Stimulated activated memory B cell treated with anti-CD40 and anti-IgM and Interleukin-4, amounts not matched to agents 10 μg/mL and 1 μg/mL and 100 μg/mL, for 72 hours (primary cell): Measurements from ENCODE around the gene FGFR2.
"Not testable (repeated sequence)": the region's sequence is repeated elsewhere in the genome, so short reads cannot be mapped to it uniquely, and the experiment has no call there.

Source experiments
- ATAC-seq: fragments of 150-1000 bp; cut with Tn5 transposase; 2 replicates; pipeline ENCODE4 v1.10.0; 2021
- H3K27ac Mint-ChIP-seq: one replicate; pipeline ENCODE4 v1.8.0; 2022; ENCODE audit warnings: mild to moderate bottlenecking, mixed read lengths
- H3K27me3 Mint-ChIP-seq: one replicate; pipeline ENCODE4 v1.8.0; 2022; ENCODE audit warnings: mixed read lengths
- H3K36me3 Mint-ChIP-seq: one replicate; pipeline ENCODE4 v1.8.0; 2022; ENCODE audit warnings: mixed read lengths
- H3K4me1 Mint-ChIP-seq: one replicate; pipeline ENCODE4 v1.8.0; 2022; ENCODE audit warnings: mixed read lengths
- H3K4me3 Mint-ChIP-seq: one replicate; pipeline ENCODE4 v1.8.0; 2022; ENCODE audit warnings: mild to moderate bottlenecking, moderate library complexity, mixed read lengths
- H3K9me3 Mint-ChIP-seq: one replicate; pipeline ENCODE4 v1.8.0; 2022; ENCODE audit warnings: mixed read lengths

The FGFR2 gene

GRCh38 chr10:121556918-121557573 lies 41.2 kb downstream of the FGFR2 start:
- Mint-ChIP-seq H3K27me3 (no peaks in the 10 kb centered on the region), H3K4me1 (no peaks in the 10 kb centered on the region), H3K36me3 (no peaks in the 10 kb centered on the region), H3K4me3 (no peak overlapping the region), H3K9me3 (no peaks in the 10 kb centered on the region), H3K27ac (no peak overlapping the region)
- ATAC-seq: no peak

GRCh38 chr10:121556455-121556854 lies 41.8 kb downstream of the FGFR2 start:
- Mint-ChIP-seq H3K27ac (no peak overlapping the region), H3K4me3 (no peak overlapping the region), H3K36me3 (no peaks in the 10 kb centered on the region), H3K9me3 (no peaks in the 10 kb centered on the region), H3K4me1 (no peaks in the 10 kb centered on the region), H3K27me3 (no peaks in the 10 kb centered on the region)
- no peak for ATAC-seq

- not testable (repeated sequence) for H3K4me3 Mint-ChIP-seq, H3K27me3 Mint-ChIP-seq, H3K4me1 Mint-ChIP-seq, ATAC-seq, H3K36me3 Mint-ChIP-seq, H3K9me3 Mint-ChIP-seq, H3K27ac Mint-ChIP-seq
Measured at GRCh38 chr10:121554916-121555315, 43.3 kb downstream of the FGFR2 start.

GRCh38 chr10:121553511-121554264 lies 44.6 kb downstream of the FGFR2 start:
- Mint-ChIP-seq H3K27ac (no peak overlapping the region), H3K9me3 (peaks cover 8% of the 10 kb centered on the region), H3K4me1 (no peaks in the 10 kb centered on the region), H3K27me3 (no peaks in the 10 kb centered on the region), H3K4me3 (no peak overlapping the region), H3K36me3 (no peaks in the 10 kb centered on the region)
- ATAC-seq: no peak

GRCh38 chr10:121552746-121553145 lies 45.5 kb downstream of the FGFR2 start:
- Mint-ChIP-seq H3K36me3 (no peaks in the 10 kb centered on the region), H3K4me1 (no peaks in the 10 kb centered on the region), H3K9me3 (peaks cover 8% of the 10 kb centered on the region), H3K27ac (no peak overlapping the region), H3K4me3 (no peak overlapping the region), H3K27me3 (no peaks in the 10 kb centered on the region)
- no peak for ATAC-seq

GRCh38 chr10:121551210-121551885 lies 46.9 kb downstream of the FGFR2 start:
- Mint-ChIP-seq H3K9me3 (peaks cover 8% of the 10 kb centered on the region), H3K4me1 (no peaks in the 10 kb centered on the region), H3K27ac (no peak overlapping the region), H3K4me3 (no peak overlapping the region), H3K27me3 (no peaks in the 10 kb centered on the region), H3K36me3 (no peaks in the 10 kb centered on the region)
- ATAC-seq: no peak

GRCh38 chr10:121544301-121544869 lies 53.9 kb downstream of the FGFR2 start:
- no peaks in the 10 kb centered on the region for H3K27me3 Mint-ChIP-seq
- H3K9me3 Mint-ChIP-seq: peaks cover 3% of the 10 kb centered on the region
- H3K4me1 Mint-ChIP-seq: no peaks in the 10 kb centered on the region
- no peak overlapping the region for H3K4me3 Mint-ChIP-seq
- no peak overlapping the region for H3K27ac Mint-ChIP-seq
- ATAC-seq: no peak
- H3K36me3 Mint-ChIP-seq: no peaks in the 10 kb centered on the region

- Mint-ChIP-seq H3K4me3 (no peak overlapping the region), H3K9me3 (peaks cover 3% of the 10 kb centered on the region), H3K27me3 (no peaks in the 10 kb centered on the region), H3K36me3 (no peaks in the 10 kb centered on the region), H3K27ac (no peak overlapping the region), H3K4me1 (no peaks in the 10 kb centered on the region)
- ATAC-seq: no peak
Measured at GRCh38 chr10:121543545-121543944, 54.7 kb downstream of the FGFR2 start.

- Mint-ChIP-seq H3K4me1 (no peaks in the 10 kb centered on the region), H3K36me3 (no peaks in the 10 kb centered on the region), H3K9me3 (peaks cover 3% of the 10 kb centered on the region), H3K27ac (no peak overlapping the region), H3K27me3 (no peaks in the 10 kb centered on the region), H3K4me3 (no peak overlapping the region)
- no peak for ATAC-seq
Measured at GRCh38 chr10:121541450-121542120, 56.7 kb downstream of the FGFR2 start.

- ATAC-seq: no peak
- H3K27ac Mint-ChIP-seq: no peak overlapping the region
- H3K9me3 Mint-ChIP-seq: peaks cover 3% of the 10 kb centered on the region
- no peak overlapping the region for H3K4me3 Mint-ChIP-seq
- H3K27me3 Mint-ChIP-seq: no peaks in the 10 kb centered on the region
- no peaks in the 10 kb centered on the region for H3K36me3 Mint-ChIP-seq
- H3K4me1 Mint-ChIP-seq: no peaks in the 10 kb centered on the region
Measured at GRCh38 chr10:121540732-121541395, 57.4 kb downstream of the FGFR2 start.

- no peak overlapping the region for H3K27ac Mint-ChIP-seq
- no peaks in the 10 kb centered on the region for H3K36me3 Mint-ChIP-seq
- H3K9me3 Mint-ChIP-seq: peaks cover 3% of the 10 kb centered on the region
- no peaks in the 10 kb centered on the region for H3K4me1 Mint-ChIP-seq
- H3K27me3 Mint-ChIP-seq: no peaks in the 10 kb centered on the region
- ATAC-seq: no peak
- no peak overlapping the region for H3K4me3 Mint-ChIP-seq
Measured at GRCh38 chr10:121539786-121540185, 58.5 kb downstream of the FGFR2 start.

- H3K36me3 Mint-ChIP-seq: no peaks in the 10 kb centered on the region
Measured at GRCh38 chr10:121536310-121536913, 61.8 kb downstream of the FGFR2 start.

GRCh38 chr10:121535381-121535780 lies 62.9 kb downstream of the FGFR2 start:
- ATAC-seq: no peak
- no peaks in the 10 kb centered on the region for H3K36me3 Mint-ChIP-seq
- H3K27me3 Mint-ChIP-seq: no peaks in the 10 kb centered on the region
- no peak overlapping the region for H3K4me3 Mint-ChIP-seq
- peaks cover 3% of the 10 kb centered on the region for H3K9me3 Mint-ChIP-seq
- no peak overlapping the region for H3K27ac Mint-ChIP-seq
- no peaks in the 10 kb centered on the region for H3K4me1 Mint-ChIP-seq

More at GRCh38 chr10:121536310-121536913, 61.8 kb downstream of the FGFR2 start:
- no peak for ATAC-seq
- H3K4me3 Mint-ChIP-seq: no peak overlapping the region
- no peaks in the 10 kb centered on the region for H3K4me1 Mint-ChIP-seq
- no peaks in the 10 kb centered on the region for H3K9me3 Mint-ChIP-seq
- H3K27me3 Mint-ChIP-seq: no peaks in the 10 kb centered on the region
- no peak overlapping the region for H3K27ac Mint-ChIP-seq

- no peaks in the 10 kb centered on the region for H3K36me3 Mint-ChIP-seq
- no peaks in the 10 kb centered on the region for H3K4me1 Mint-ChIP-seq
- no peak overlapping the region for H3K4me3 Mint-ChIP-seq
- no peak for ATAC-seq
- no peaks in the 10 kb centered on the region for H3K27me3 Mint-ChIP-seq
- peaks cover 3% of the 10 kb centered on the region for H3K9me3 Mint-ChIP-seq
- no peak overlapping the region for H3K27ac Mint-ChIP-seq
Measured at GRCh38 chr10:121532292-121532864, 65.9 kb downstream of the FGFR2 start.
